ENCODE measurements around the gene TAAR9.

Gene TAAR9

GRCh38 chr6:132506461-132506860 lies 31.6 kb upstream of the TAAR9 start:
- no peak overlapping the region for H3K4me3 ChIP-seq (ENCODE audit: low read depth, low read length)
- DNase-seq (ENCODE audit: low read depth): no peak
- no peak for TF ChIP-seq CTCF (IDR thresholded peaks at IDR 0.05; ENCODE audit: insufficient read depth, low read depth, low read length, missing control alignments)

GRCh38 chr6:132506869-132507808 lies 30.9 kb upstream of the TAAR9 start:
- DNase-seq (ENCODE audit: low read depth): no peak
- no peak for TF ChIP-seq CTCF (IDR thresholded peaks at IDR 0.05; ENCODE audit: insufficient read depth, low read depth, low read length, missing control alignments)
- H3K4me3 ChIP-seq (ENCODE audit: low read depth, low read length): no peak overlapping the region

- TF ChIP-seq CTCF (IDR thresholded peaks at IDR 0.05; ENCODE audit: insufficient read depth, low read depth, low read length, missing control alignments): no peak
- peak overlapping the region; percentile 88 for H3K4me3 ChIP-seq (ENCODE audit: low read depth, low read length)
- peak; percentile 59 for DNase-seq (ENCODE audit: low read depth)
Observed at GRCh38 chr6:132511210-132511830, 26.8 kb upstream of the TAAR9 start.

- no peak for TF ChIP-seq CTCF (IDR thresholded peaks at IDR 0.05; ENCODE audit: insufficient read depth, low read depth, low read length, missing control alignments)
- peak; percentile 29 for DNase-seq (ENCODE audit: low read depth)
Observed at GRCh38 chr6:132511831-132512220, 26.3 kb upstream of the TAAR9 start.

GRCh38 chr6:132512342-132512637 lies 25.8 kb upstream of the TAAR9 start:
- peak overlapping the region; percentile 88 for H3K4me3 ChIP-seq (ENCODE audit: low read depth, low read length)
- DNase-seq (ENCODE audit: low read depth): no peak
- TF ChIP-seq CTCF (IDR thresholded peaks at IDR 0.05; ENCODE audit: insufficient read depth, low read depth, low read length, missing control alignments): no peak

More at GRCh38 chr6:132511831-132512220, 26.3 kb upstream of the TAAR9 start:
- peak overlapping the region; percentile 88 for H3K4me3 ChIP-seq (ENCODE audit: low read depth, low read length)

GRCh38 chr6:132512638-132513632 lies 25.1 kb upstream of the TAAR9 start, which contains the start of gene STX7:
TSS of gene STX7 (minus strand) at chr6:132513116. CDS start at chr6:132503530, 9,586 bp downstream.
- peak within 1 kb of the TSS; percentile 88 for H3K4me3 ChIP-seq (ENCODE audit: low read depth, low read length)
- TF ChIP-seq CTCF (IDR thresholded peaks at IDR 0.05; ENCODE audit: insufficient read depth, low read depth, low read length, missing control alignments): no peak
- peak; percentile 90 for DNase-seq (ENCODE audit: low read depth)

All from GM12865 (cell line).